Measurements from ENCODE around the gene DDX55. TPM values are rescaled to one million over a fixed set of nuclear protein-coding genes. Genes with fewer than 3 reads are reported as not detected.
A peak's percentile ranks its signal among the peaks of the same experiment; 100 is the strongest.

Gene DDX55
- total and polyA plus RNA-seq, 11 donors, result 3.9 to 15.3 (median 6.0) TPM

- Histone ChIP-seq H3K27me3 (no peaks in the 10 kb centered on the region), H3K27ac (peak overlapping the region in 11 of 12 donors; percentile 62 to 87 (median 81)), H3K9me3 (no peaks in the 10 kb centered on the region), H3K4me1 (peaks cover 0 to 23% (median 12%) of the 10 kb centered on the region in 12 donors), H3K36me3 (peaks cover 0 to 33% (median 28%) of the 10 kb centered on the region in 9 donors), H3K4me3 (peak overlapping the region; percentile 64 to 98 (median 80))
- intact Hi-C loops (cut with DNase I), result no loop called here
- TF ChIP-seq CTCF (IDR thresholded peaks at IDR 0.05) (no peak), POLR2A (IDR thresholded peaks at IDR 0.05) (no peak)
- DNase-seq (no peak), ATAC-seq (no peak)
- 11 to 22% (median 17%) methylated on average over 19 of the region's 19 CpGs for WGBS, 4 donors
Observed at GRCh38 chr12:123634142-123634561, 32.3 kb downstream of the DDX55 start.

GRCh38 chr12:123643911-123644310 lies 42.0 kb downstream of the DDX55 start:
- no peak overlapping the region for H3K4me3 ChIP-seq
- no peaks in the 10 kb centered on the region for H3K27me3 ChIP-seq
- DNase-seq (no peak), ATAC-seq (no peak)
- peaks cover 0 to 95% (median 79%) of the 10 kb centered on the region in 9 donors for H3K36me3 ChIP-seq
- intact Hi-C loops (cut with DNase I), result no loop called here
- H3K9me3 ChIP-seq, result no peaks in the 10 kb centered on the region
- TF ChIP-seq CTCF (IDR thresholded peaks at IDR 0.05), result no peak
- no peak for TF ChIP-seq POLR2A (IDR thresholded peaks at IDR 0.05)
- WGBS, 4 donors, result 80 to 92% (median 89%) methylated on average over 7 of the region's 7 CpGs
- H3K27ac ChIP-seq, result no peak overlapping the region
- no peaks in the 10 kb centered on the region for H3K4me1 ChIP-seq

- Histone ChIP-seq H3K4me1 (no peaks in the 10 kb centered on the region), H3K36me3 (peaks cover 0 to 96% (median 81%) of the 10 kb centered on the region in 9 donors), H3K27ac (no peak overlapping the region), H3K4me3 (no peak overlapping the region), H3K9me3 (no peaks in the 10 kb centered on the region), H3K27me3 (no peaks in the 10 kb centered on the region)
- intact Hi-C loops (cut with DNase I), result no loop called here
- ATAC-seq (no peak), DNase-seq (no peak)
- WGBS, 4 donors, result 94 to 98% (median 95%) methylated on average over 3 of the region's 3 CpGs
- TF ChIP-seq POLR2A (IDR thresholded peaks at IDR 0.05) (no peak), CTCF (IDR thresholded peaks at IDR 0.05) (no peak)
Observed at GRCh38 chr12:123645380-123645779, 43.5 kb downstream of the DDX55 start.

- TF ChIP-seq CTCF (IDR thresholded peaks at IDR 0.05), result no peak
- TF ChIP-seq POLR2A (IDR thresholded peaks at IDR 0.05), result no peak
- WGBS, 4 donors, result 84 to 90% (median 89%) methylated on average over 5 of the region's 5 CpGs
- no peak for ATAC-seq
Observed at GRCh38 chr12:123645878-123646277, 44.0 kb downstream of the DDX55 start.

More at GRCh38 chr12:123645878-123646277, 44.0 kb downstream of the DDX55 start:
- H3K4me3 ChIP-seq, result no peak overlapping the region
- peaks cover 0 to 96% (median 81%) of the 10 kb centered on the region in 9 donors for H3K36me3 ChIP-seq
- no peaks in the 10 kb centered on the region for H3K4me1 ChIP-seq
- DNase-seq, result no peak
- H3K27me3 ChIP-seq, result no peaks in the 10 kb centered on the region
- H3K9me3 ChIP-seq, result no peaks in the 10 kb centered on the region
- intact Hi-C loops (cut with DNase I), result no loop called here
- no peak overlapping the region for H3K27ac ChIP-seq

Measured in heart left ventricle (tissue), 16 donors.